Eye (tissue), 1 donor: ENCODE data around the gene TUSC2.

ENCODE experiments used
- DNase-seq: peaks from one replicate; pipeline ENCODE4 v3.0.0-alpha.2; 2015

Gene TUSC2

GRCh38 chr3:50354186-50354764 is 26.3 kb upstream of the TUSC2 start:
- no peak for DNase-seq

- no peak for DNase-seq
Measured at GRCh38 chr3:50353245-50354004, 25.4 kb upstream of the TUSC2 start.

DNA sequence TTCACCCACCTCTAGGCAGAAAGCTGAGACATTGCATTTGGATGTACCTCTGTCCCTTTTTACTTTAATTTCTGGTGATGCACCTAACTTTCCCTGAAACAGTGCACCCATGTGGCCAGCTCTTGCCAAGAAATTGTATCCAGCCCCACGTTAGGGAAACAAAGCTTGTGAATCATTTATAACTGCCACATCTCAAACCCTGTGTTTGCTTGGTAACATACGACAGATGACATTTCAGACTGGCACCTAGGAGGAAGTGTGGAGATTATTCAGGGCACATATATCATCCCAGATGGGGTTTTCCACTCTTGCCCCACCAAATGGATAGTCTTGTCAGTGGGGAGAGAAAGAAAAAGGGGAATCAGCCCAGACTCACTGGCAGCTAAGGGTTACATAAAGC is 24.8 kb upstream of the TUSC2 start:
- DNase-seq = no peak

DNA sequence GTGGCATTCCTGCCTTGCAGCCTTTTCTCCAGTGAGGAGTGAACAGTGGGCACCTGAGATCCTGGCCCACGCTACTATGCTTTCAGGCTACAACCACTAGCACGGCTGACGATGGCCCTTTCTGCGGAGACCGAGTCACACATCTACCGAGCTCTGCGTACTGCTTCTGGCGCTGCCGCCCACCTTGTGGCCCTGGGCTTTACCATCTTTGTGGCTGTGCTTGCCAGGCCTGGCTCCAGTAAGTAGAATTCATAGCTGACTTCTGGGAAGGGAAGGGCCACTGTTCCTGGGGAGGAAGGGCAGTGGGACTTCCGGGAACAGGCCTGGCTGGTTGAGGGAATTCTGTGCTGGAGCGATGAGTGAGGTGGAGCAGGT is 23.3 kb upstream of the TUSC2 start:
- no peak for DNase-seq

DNA sequence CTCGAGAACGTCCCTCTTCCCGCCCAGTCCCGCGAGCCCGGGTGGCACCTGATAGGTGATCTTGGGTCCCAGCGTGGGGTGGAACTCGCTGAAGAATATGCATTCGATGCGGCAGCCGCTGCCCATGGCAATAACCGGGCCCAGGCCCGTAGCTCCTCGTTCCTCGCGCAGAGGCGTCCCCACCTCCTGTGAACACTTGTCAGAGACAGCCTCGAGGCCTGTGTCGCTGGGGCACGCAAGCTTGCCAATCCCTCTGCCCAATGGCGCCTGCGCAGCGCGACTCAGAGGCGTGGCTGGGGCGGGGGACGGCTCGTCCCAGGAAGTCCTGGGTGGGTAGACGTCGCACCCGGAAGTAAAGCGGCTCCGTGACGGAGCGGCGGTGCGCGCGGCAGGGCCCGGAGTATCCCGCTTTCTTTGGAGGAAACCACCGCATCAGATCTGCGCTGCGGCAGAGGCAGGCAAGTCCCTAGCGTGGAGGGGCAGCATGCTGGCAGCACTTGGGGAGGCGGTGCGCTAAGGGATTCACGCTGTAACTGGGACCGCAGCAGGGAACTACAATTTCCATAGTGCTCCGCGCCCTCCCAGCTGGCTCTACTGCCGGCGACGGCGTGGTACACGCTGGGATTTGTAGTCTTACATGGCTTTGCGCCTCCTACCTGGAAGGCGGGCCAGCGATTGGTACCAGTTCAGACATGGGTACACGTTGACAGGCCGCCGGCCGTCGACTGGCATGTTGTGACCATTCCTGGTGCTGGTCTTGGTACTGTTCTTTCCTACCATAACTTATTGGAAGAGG is 22.7 kb upstream of the TUSC2 start, which contains the start of the genes CYB561D2 and NPRL2:
Gene CYB561D2, plus strand, starts transcription at position 336 of the 796 bp plus-strand sequence. CDS start 572 bp downstream, outside the sequence.
Gene NPRL2, minus strand, starts transcription at position 249 of the 796 bp plus-strand sequence. Its CDS starts 123 bp downstream, at position 126.
- peak; percentile 98 for DNase-seq

DNA sequence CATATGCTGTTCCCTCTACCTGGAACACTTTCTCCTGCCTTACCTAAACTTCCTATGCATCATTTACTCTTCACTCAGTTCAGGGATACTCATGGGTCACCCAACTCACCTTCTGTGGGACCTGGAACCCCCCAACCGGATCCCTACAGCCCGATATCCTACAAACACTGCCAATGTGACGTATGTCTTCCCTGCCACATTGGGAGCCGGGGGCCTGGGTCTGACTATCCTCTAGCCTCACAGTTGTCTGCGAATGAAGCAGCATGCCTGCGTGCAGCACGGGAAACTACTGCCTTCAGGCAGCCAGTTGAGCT is 22.1 kb upstream of the TUSC2 start:
- no peak for DNase-seq

DNA sequence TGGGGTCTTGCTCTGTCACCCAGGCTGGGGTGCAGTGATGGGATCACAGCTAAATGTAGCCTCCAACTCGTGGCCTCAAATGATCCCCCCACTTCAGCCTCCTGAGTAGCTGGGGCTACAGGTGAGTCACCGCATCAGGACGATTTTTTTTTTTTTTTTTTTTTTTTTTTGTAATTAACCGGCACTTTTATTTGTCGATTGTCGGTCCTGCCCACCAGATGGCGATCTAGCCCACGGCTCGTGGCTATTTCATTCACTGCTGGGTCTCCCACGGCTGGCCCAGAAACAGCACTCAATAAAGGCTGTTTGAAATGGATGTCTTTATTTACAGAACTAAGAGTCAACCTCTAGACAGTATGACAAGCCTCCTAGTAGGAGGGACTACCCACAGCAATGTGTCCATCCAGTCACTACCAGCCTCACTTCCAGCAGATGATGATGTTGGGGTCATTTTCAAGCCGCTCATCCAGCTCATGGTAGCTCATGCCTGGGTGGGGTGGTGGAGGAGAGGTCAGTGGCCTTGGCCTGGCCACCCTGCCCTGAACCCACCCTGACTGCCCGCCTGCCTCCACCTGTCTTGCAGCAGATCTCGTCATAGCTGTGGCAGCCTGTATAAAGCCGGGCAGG is 19.3 kb upstream of the TUSC2 start:
- DNase-seq = peak; percentile 93

DNA sequence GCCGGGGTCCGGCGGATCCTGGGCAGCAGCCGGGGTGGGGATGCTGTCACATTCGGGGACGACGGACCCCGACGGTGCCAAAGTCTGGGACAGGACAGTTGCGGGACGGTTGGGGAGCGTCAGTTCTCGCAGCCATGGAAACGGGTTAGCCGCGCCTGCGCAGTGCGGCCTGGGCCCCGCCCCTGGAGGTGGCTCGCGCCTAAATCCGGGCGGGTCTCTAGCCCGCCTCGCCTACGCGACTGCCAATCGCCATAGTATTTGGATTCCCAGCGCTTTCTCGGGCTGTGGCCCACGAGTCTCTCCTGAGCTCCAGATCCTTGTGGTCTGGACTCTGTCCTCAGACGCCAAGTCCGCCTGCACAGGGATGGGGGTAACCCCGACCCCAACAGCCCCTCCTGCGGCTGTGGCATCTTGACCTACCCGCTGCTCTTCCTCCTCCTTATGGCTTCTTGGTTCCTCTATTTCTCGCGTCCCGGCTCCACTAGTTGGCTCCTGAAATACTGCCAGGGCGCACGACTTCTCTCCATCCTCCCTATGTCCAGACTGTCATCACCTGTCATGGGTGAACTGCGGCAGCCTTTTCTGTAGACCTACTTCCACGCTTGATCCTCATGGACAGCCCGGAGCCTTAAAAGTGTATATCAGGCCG is 17.7 kb upstream of the TUSC2 start, which contains the start of gene ZMYND10:
Gene ZMYND10, minus strand, starts transcription at position 147 of the 649 bp plus-strand sequence. CDS start 153 bp downstream, outside the sequence.
- peak; percentile 83 for DNase-seq

DNA sequence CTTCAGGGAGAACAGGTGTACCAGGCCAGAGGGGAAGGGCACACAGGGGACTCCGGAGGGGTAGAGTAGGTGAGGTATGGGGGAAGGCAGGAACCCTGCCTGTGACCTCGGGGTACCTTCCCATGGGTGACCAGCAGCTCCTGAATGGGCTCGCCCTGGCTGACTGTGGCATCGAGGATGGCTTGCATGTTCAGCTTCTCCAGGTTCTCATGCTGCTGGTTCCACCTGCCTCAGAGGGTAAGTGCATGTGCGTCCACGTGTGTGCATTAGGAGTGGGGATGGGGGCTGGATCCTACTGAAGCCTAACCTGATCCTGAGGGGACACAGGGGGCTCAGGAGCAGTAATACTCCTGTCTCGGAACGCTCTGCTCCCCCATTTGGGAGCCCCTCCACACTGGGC is 17.0 kb upstream of the TUSC2 start:
- no peak for DNase-seq

DNA sequence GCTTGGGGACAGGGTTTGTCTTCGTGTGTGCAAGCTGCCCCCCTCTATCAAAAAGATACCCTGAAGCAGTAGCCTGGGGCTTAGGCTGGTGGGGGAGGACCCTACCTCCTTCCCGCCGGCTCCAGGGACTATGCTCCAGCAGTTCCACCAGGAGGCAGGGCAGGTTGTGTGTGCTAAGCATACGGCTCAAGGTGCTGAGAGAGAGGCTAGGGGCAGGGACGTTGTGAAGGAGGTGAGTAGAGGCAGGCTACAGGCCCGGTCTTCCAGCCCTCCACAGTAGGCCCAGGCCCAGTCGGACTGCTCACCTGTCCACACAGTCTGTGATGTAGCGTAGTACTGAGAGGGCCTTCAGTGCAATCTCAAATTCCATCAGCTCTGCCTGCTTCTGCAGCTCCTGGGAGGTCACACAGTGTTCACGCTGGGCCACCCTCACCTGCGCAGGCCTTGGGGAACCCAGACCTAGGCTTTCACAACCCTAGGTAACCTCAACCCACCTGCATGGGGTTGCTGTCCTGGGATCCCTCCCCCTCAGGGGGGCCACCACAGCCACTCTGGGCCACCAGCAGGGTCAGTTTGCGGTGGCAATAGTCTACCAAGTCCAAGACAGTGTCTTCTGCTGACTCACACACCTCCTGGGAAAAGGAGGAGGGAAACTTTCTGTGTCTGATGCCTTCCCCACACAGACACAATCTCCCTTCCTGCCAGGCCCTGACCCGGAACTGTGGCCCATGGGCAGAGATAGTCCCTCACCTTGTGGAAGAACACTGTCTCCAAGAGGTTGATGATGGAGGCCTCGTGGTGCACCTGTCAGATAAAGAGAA is 15.0 kb upstream of the TUSC2 start:
- DNase-seq = no peak

DNA sequence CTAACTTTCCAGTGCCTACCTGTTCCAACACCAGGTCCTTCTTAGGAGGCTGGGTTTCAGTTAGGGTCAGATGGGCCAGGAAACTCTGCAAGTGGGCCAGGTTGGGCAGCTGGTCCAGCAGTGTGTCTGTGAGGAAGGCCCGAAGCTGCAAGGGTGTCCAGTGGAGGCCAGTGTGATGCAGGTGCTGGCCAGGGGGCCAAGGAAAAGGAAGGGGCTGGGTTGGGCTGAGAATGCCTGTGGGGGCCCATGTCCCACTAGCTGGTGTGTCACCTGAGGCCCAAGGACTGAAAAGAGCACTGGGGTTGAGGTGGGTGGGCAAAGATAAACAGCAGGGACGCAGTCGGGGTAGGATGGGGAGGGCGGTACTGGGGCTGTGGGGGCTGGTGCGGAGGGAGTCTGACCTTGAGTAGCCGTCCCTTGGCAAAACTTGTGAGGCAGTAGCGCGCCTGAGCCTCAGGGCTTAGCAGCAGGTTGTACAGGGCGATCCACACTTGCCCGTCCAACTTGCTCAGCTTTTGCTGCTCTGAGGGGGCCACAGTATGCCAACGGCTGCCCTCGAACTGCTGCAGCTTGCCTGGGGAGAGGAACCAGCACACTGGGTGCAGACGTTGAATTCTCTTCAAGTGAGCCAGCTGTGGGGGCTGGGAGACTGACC is 14.1 kb upstream of the TUSC2 start:
- no peak for DNase-seq

DNA sequence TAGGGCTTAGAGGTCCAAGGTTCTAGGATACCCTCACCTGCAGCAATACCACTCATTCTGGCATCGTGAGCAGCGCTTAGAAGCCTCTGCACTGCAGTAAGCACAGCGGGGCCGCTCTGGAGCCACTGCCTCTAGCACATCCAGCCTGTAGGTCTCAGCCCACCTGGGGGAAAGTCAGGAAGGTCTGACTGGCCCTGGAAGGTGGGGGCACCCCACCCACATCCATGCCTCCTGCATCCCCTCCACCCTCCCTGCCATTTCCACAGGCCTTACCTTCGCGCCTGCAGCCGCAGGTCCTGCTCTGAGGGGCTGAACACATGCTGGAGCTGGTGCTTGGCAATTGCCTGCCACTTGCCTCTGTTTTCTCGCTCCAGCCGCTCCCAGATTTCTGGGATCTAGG is 13.5 kb upstream of the TUSC2 start:
- DNase-seq = no peak

DNA sequence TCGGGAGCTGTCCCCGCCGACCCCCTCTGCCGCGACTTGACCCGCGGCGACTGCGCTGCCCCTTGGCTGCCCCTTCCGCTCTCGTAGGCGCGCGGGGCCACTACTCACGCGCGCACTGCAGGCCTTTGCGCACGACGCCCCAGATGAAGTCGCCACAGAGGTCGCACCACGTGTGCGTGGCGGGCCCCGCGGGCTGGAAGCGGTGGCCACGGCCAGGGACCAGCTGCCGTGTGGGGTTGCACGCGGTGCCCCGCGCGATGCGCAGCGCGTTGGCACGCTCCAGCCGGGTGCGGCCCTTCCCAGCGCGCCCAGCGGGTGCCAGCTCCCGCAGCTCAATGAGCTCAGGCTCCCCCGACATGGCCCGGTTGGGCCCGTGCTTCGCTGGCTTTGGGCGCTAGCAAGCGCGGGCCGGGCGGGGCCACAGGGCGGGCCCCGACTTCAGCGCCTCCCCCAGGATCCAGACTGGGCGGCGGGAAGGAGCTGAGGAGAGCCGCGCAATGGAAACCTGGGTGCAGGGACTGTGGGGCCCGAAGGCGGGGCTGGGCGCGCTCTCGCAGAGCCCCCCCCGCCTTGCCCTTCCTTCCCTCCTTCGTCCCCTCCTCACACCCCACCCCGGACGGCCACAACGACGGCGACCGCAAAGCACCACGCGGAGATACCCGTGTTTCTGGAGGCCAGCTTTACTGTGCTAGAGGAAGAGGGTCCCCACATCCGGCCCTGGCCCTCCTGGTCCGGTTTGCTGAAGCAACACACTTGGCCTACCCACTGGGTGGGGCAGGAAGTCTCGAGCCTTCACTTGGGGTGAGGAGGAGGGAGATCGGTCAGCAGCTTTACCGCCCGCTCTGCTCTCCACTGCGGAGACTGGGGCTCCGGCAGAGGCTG is 12.7 kb upstream of the TUSC2 start, which contains the start of gene RASSF1:
Gene RASSF1, minus strand, starts transcription at position 389 of the 882 bp plus-strand sequence. Its CDS starts 31 bp downstream, at position 358.
- DNase-seq = peak; percentile 62

GRCh38 chr3:50340147-50340447 is 12.1 kb upstream of the TUSC2 start:
- DNase-seq = no peak

DNA sequence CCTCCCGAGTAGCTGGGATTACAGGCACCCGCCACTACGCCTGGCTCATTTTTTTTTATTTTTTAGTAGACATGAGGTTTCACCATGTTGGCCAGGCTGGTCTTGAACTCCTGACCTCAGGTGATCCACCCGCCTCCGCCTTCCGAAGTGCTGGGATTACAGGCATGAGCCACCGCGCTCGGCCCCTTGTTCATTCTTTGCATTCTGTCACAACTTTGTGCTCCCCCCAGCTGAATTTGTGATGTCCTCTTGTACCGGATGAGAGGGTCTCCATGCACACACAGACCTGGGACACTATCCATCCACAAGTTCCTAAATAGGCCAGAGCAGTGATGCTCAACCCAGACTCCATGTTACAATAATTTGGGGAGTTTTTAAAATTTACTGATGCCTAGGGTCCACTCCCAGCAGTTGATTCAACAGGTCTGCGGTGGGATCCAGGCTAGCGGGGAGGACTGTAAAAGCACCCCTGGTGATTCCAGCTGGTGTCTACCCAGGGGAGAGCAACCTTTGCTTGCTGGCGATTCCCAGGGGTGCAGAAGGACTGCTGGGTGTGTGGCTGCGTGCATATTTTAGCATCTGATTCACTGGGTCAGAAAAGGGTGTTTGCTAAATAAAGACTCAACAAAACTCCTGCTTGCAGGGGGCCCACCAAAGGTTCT is 11.6 kb upstream of the TUSC2 start:
- DNase-seq = no peak

DNA sequence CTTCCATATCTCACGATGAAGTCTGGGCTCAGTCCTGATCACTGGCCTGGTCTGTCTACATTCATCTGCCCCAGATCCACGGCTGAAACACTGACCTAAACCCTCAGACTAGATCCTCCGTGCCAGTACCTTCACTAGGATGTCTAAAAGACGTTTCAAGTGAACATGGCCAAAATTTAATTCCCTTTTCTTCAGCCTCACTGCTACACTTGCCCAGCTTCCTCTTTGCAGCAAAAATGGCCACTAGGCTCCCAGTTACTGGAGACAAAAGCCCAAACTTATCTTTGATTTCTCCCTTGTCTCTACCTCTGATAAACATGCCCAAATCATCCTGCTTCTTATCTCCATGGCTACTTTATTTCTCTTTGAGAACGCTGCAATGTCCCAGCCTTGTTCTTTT is 10.9 kb upstream of the TUSC2 start:
- DNase-seq = no peak

GRCh38 chr3:50337175-50337861 is 9.3 kb upstream of the TUSC2 start:
- DNase-seq = peak; percentile 99

GRCh38 chr3:50336452-50337174 is 8.6 kb upstream of the TUSC2 start:
- no peak for DNase-seq
